Ovary (tissue), 9 donors: Measurements from ENCODE around the gene TMEM114. TPM values are rescaled to one million over a fixed set of nuclear protein-coding genes. Genes with fewer than 3 reads are reported as not detected.
"Not testable (repeated sequence)": the region's sequence is repeated elsewhere in the genome, so short reads cannot be mapped to it uniquely, and the experiment has no call there.

ENCODE experiments used
- DNase-seq, 5 donors: peaks; one replicate each; pipeline ENCODE4 v3.0.0-alpha.2; 2019 to 2020
- H3K27ac ChIP-seq, 2 donors: fragments of 200-600 bp; one replicate each; pipeline versions ENCODE4 v1.5.1 to v1.8.0; 2019 to 2022
- H3K27me3 ChIP-seq: fragments of 200-600 bp; one replicate; pipeline ENCODE4 v1.8.0; 2022
- H3K36me3 ChIP-seq: fragments of 200-600 bp; sonication (generic); one replicate; pipeline ENCODE4 v1.5.1; 2019
- H3K4me1 ChIP-seq: one replicate; pipeline ENCODE4 v1.8.1; 2013; ENCODE audit warnings: mild to moderate bottlenecking, moderate library complexity; ENCODE audit not compliant: insufficient read depth
- H3K4me3 ChIP-seq: fragments of 200-600 bp; sonication (generic); one replicate; pipeline ENCODE4 v1.5.1; 2017
- H3K9me3 ChIP-seq, 2 donors: fragments of 200-600 bp in 1 of 2; sonication (generic) in 1 of 2; one replicate each; pipeline versions ENCODE4 v1.5.1 to v1.8.1; 2013 to 2019; ENCODE audit warnings: mild to moderate bottlenecking in 1 of 2, moderate library complexity in 1 of 2
- EP300 ChIP-seq: sonication (generic); formaldehyde crosslinking; IDR thresholded peaks from one replicate; pipeline ENCODE4 v1.6.1; 2017; ENCODE audit warnings: antibody characterized with exemption
- POLR2A ChIP-seq: fragments of 450-650 bp; IDR thresholded peaks from one replicate; pipeline ENCODE4 v1.6.1; 2017; ENCODE audit warnings: antibody characterized with exemption, mild to moderate bottlenecking, moderate library complexity
- WGBS, 3 donors: extraction: QIAGEN DNeasy Blood & Tissue Kit in 1 of 3; methylation state at CpG; one replicate each; pipeline versions ENCODE4 v1.1.5 to v1.1.7; 2013 to 2017; 5-methylcytosine and 5-hydroxymethylcytosine counted together
- intact Hi-C, 4 donors: fragments of 100-400 bp; cut with DNase I; formaldehyde crosslinking; loops; one replicate each; pipeline versions ENCODE4 v1.11.0 to v1.15.1; 2022 to 2023
- polyA plus RNA-seq, 2 donors: library from polyadenylated mRNA; stranded (reverse); fragments of 200-250 nt in 1 of 2; fragments of 350-450 nt in 1 of 2; fragmentation: Illumina TruSeq in 1 of 2; extraction: RNeasy Lipid Tissue Mini Kit (QIAGEN cat#74804) in 1 of 2; gene quantifications; one replicate each; pipeline ENCODE4 v1.2.3, GENCODE V29; 2013 to 2014
- total RNA-seq, 7 donors: library from RNA; depleted of rRNA in 2 of 7; stranded (reverse); fragments of >200 nt in 2 of 7; fragmentation: NEBNext Ultra II Directional in 3 of 7; extraction: Animal tissue kit (Norgen Biotek cat#: 25700) in 3 of 7; gene quantifications; one replicate each; pipeline versions ENCODE4 v1.1.0 to v1.2.4, GENCODE V29; 2016 to 2023
- TF ChIP-seq, protein P1 (sequence below), 3 donors: fragments of 450-650 bp in 2 of 3; fragments of 200-600 bp in 1 of 3; IDR thresholded peaks; one replicate each; pipeline versions ENCODE4 v1.5.1 to v1.8.0; 2016 to 2022; ENCODE audit warnings: antibody characterized with exemption in 3 of 3, mild to moderate bottlenecking in 1 of 3
- donor health status: DM: no; HTN: no; CAD: no; lungs with moderate emphysema.
- donor health status: DM: no; HTN: no; CAD: no.
- donor health status: Bipolar disorder and iron deficiency.
- donor health status: DM: yes; HTN: yes; CAD: no.
- donor health status: DM: no; HTN: no; CAD: no.
- donor health status: DM: yes; HTN: yes; CAD: no.

Gene TMEM114
- total and polyA plus RNA-seq, 9 donors = not detected

DNA sequence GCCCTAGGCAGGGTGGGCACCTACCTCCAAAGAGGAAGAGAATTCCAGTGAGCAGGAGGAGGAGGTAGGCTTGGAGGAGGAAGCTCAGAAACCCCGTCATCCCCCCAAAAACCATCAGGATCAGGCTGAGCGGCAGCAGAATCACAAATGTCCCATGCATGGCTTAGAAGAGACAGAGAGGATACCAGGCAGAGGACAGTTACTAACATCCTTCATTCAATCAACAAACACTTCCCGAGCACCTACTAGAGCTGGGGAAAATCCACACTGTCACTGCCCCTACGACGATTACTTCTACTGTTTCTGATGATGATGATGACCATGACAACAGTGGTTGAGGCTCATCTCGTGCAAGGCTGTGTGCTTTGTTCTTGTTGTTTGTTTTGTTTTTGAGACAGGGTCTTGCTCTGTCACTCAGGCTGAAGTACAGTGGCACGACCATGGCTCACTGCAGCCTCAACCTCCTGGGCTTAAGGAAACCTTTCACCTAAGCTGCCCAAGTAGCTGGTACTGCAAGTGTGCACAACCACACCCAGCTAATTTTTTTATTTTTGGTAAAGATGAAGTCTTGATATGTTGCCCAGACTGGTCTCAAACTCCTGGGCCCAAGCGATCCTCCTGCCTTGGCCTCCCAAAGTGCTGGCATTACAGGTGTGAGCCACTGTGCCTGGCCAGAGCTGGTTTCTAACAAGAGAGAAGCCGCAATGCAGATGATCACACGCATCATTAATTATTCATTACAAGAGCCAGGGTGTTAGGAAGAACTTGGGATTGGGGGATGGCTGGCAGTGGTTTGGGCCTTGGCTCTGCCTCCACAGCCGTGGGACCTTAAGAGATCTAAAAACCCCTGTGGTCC is 18.0 kb downstream of the TMEM114 start:
- Histone ChIP-seq H3K4me1 (no peaks in the 10 kb centered on the region), H3K4me3 (no peak overlapping the region), H3K36me3 (no peaks in the 10 kb centered on the region), H3K27me3 (no peaks in the 10 kb centered on the region), H3K9me3 (no peaks in the 10 kb centered on the region), H3K27ac (no peak overlapping the region)
- DNase-seq = no peak
- intact Hi-C loops = loop anchor here in 2 of 4 donors (10.0 kb wide), 3 partner anchors 213 to 443 kb away; partner anchors contain the start of gene LITAFD (in 1 of the 2)
- 72 to 79% (median 77%) methylated on average over 11 of the region's 11 CpGs for WGBS, 3 donors
- TF ChIP-seq EP300 = no peak
- no peak for TF ChIP-seq POLR2A
- TF ChIP-seq, protein P1, sequence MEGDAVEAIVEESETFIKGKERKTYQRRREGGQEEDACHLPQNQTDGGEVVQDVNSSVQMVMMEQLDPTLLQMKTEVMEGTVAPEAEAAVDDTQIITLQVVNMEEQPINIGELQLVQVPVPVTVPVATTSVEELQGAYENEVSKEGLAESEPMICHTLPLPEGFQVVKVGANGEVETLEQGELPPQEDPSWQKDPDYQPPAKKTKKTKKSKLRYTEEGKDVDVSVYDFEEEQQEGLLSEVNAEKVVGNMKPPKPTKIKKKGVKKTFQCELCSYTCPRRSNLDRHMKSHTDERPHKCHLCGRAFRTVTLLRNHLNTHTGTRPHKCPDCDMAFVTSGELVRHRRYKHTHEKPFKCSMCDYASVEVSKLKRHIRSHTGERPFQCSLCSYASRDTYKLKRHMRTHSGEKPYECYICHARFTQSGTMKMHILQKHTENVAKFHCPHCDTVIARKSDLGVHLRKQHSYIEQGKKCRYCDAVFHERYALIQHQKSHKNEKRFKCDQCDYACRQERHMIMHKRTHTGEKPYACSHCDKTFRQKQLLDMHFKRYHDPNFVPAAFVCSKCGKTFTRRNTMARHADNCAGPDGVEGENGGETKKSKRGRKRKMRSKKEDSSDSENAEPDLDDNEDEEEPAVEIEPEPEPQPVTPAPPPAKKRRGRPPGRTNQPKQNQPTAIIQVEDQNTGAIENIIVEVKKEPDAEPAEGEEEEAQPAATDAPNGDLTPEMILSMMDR (IDR thresholded peaks at IDR 0.05) = no peak

DNA sequence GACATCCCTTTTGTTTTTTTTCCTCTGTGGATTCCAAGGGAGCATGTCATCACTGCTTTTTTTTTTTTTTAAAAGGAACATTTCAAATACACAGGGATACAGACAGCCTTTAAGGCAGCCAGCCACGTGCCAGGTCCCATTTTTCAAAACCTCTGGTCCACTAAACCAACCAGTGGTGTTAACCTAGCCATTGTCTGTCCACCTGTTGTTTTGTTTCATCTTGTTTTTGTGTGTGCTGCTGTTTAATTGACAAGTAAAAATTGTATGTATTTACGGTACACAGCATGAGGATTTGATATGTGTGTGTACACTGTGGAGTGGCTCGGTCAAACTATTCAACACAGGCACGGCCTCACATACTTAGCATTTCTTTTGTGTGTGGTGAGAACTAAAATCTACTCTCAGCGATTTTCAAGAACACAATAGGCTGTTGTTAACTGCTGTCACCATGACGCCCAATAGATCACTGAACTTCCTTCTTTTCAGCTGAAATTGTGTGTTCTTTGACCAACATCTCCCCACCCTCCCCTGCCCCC is 19.2 kb downstream of the TMEM114 start:
- intact Hi-C loops = loop anchor here in 2 of 4 donors (10.0 kb wide), 3 partner anchors 214 to 444 kb away; partner anchors contain the start of gene LITAFD (in 1 of the 2)

DNA sequence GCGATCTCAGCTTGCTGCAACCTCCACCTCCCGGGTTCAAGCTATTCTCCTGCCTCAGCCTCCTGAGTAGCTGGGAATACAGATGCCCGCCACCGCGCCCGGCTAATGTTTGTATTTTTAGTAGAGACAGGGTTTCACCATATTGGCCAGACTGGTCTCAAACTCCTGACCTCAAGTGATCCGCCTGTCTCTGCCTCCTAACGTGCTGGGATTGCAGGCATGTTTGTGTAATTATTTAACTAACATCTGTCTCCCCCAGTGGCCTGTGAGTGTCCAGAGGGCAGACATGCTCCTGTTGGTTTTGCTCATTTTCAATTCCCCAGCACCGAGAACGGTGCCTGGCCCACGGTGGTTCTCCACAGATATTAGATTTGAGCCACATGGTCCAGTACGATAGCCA is 19.9 kb downstream of the TMEM114 start:
- not testable (repeated sequence) for H3K4me1 ChIP-seq, DNase-seq, H3K27ac ChIP-seq, H3K9me3 ChIP-seq, H3K36me3 ChIP-seq, H3K4me3 ChIP-seq, H3K27me3 ChIP-seq
- intact Hi-C loops = loop anchor here in 2 of 4 donors (10.0 kb wide), 3 partner anchors 214 to 444 kb away; partner anchors contain the start of gene LITAFD (in 1 of the 2)
- WGBS, 3 donors = 65 to 72% (median 69%) methylated on average over 12 of the region's 12 CpGs

More for the DNA sequence above, 19.2 kb downstream of the TMEM114 start:
- Histone ChIP-seq H3K4me3 (no peak overlapping the region), H3K27ac (no peak overlapping the region), H3K9me3 (no peaks in the 10 kb centered on the region), H3K36me3 (no peaks in the 10 kb centered on the region), H3K27me3 (no peaks in the 10 kb centered on the region), H3K4me1 (no peaks in the 10 kb centered on the region)
- WGBS, 3 donors = 24 to 39% (median 29%) methylated on average over 6 of the region's 6 CpGs
- TF ChIP-seq, protein P1 (IDR thresholded peaks at IDR 0.05) = no peak
- TF ChIP-seq EP300 = no peak
- TF ChIP-seq POLR2A = no peak
- no peak for DNase-seq

GRCh38 chr16:8569650-8570346 is 20.5 kb downstream of the TMEM114 start:
- Histone ChIP-seq H3K27me3 (no peaks in the 10 kb centered on the region), H3K36me3 (no peaks in the 10 kb centered on the region), H3K27ac (no peak overlapping the region), H3K4me1 (no peaks in the 10 kb centered on the region), H3K9me3 (no peaks in the 10 kb centered on the region), H3K4me3 (no peak overlapping the region)
- TF ChIP-seq, protein P1 (IDR thresholded peaks at IDR 0.05) = no peak
- TF ChIP-seq EP300 (no peak), POLR2A (no peak)
- WGBS, 3 donors = 8 to 34% (median 29%) methylated on average over 35 of the region's 35 CpGs
- intact Hi-C loops = loop anchor here (5.0 to 10.0 kb wide), 5 partner anchors 215 to 445 kb away; partner anchors contain the start of gene LITAFD (in 3 of the 4)
- DNase-seq = no peak
